Measurements from ENCODE around the gene LTBP3. TPM values are rescaled to one million over a fixed set of nuclear protein-coding genes. Genes with fewer than 3 reads are reported as not detected.

The LTBP3 gene
- total and polyA plus RNA-seq, 3 experiments from 2014 or later: 17.9 to 35.4 (median 33.2) TPM

DNA sequence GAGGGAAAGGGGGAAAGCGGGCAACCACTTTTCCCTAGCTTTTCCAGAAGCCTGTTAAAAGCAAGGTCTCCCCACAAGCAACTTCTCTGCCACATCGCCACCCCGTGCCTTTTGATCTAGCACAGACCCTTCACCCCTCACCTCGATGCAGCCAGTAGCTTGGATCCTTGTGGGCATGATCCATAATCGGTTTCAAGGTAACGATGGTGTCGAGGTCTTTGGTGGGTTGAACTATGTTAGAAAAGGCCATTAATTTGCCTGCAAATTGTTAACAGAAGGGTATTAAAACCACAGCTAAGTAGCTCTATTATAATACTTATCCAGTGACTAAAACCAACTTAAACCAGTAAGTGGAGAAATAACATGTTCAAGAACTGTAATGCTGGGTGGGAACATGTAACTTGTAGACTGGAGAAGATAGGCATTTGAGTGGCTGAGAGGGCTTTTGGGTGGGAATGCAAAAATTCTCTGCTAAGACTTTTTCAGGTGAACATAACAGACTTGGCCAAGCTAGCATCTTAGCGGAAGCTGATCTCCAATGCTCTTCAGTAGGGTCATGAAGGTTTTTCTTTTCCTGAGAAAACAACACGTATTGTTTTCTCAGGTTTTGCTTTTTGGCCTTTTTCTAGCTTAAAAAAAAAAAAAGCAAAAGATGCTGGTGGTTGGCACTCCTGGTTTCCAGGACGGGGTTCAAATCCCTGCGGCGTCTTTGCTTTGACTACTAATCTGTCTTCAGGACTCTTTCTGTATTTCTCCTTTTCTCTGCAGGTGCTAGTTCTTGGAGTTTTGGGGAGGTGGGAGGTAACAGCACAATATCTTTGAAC is 52.5 kb downstream of the LTBP3 start:
- peaks cover 49 to 54% (median 51%) of the 10 kb centered on the region in 3 donors for H3K4me1 Mint-ChIP-seq
- H3K4me3 Mint-ChIP-seq: no peak overlapping the region
- H3K4me3 ChIP-seq (ENCODE audit: low read length): peak overlapping the region; percentile 97
- H3K27ac ChIP-seq (ENCODE audit: low read depth, low read length): peak overlapping the region; percentile 95
- CTCF ChIA-PET: interaction anchor here (0.7 to 21.4 kb wide), 12 partner anchors 7 to 280 kb away, joined by 3 to 448 read pairs (median 5); partner anchors contain the start of genes MALAT1 and NEAT1
- peak overlapping the region in 7 of 8 donors; percentile 47 to 92 (median 86) for H3K27ac Mint-ChIP-seq
- no peaks in the 10 kb centered on the region for H3K27me3 ChIP-seq (ENCODE audit: insufficient read depth, low read length, poor library complexity, severe bottlenecking)
- DNase-seq: peak in 1 of 5 donors; percentile 25
- POLR2A ChIA-PET: interaction anchor here (0.6 to 17.6 kb wide), 19 partner anchors 7 to 904 kb away, joined by 3 to 1366 read pairs (median 3); partner anchors contain the start of genes FAM89B, MALAT1, NEAT1 and SCYL1
- H3K36me3 Mint-ChIP-seq: peaks cover 24 to 37% (median 36%) of the 10 kb centered on the region in 3 donors
- peaks cover 40% of the 10 kb centered on the region for H3K4me1 ChIP-seq (ENCODE audit: insufficient read depth, low read length)
- no peaks in the 10 kb centered on the region for H3K9me3 Mint-ChIP-seq
- peaks cover 59% of the 10 kb centered on the region for H3K36me3 ChIP-seq (ENCODE audit: insufficient read depth, low read length)
- H3K27me3 Mint-ChIP-seq: peaks cover 0 to 3% of the 10 kb centered on the region in 2 donors
- no peaks in the 10 kb centered on the region for H3K9me3 ChIP-seq (ENCODE audit: low read length)

DNA sequence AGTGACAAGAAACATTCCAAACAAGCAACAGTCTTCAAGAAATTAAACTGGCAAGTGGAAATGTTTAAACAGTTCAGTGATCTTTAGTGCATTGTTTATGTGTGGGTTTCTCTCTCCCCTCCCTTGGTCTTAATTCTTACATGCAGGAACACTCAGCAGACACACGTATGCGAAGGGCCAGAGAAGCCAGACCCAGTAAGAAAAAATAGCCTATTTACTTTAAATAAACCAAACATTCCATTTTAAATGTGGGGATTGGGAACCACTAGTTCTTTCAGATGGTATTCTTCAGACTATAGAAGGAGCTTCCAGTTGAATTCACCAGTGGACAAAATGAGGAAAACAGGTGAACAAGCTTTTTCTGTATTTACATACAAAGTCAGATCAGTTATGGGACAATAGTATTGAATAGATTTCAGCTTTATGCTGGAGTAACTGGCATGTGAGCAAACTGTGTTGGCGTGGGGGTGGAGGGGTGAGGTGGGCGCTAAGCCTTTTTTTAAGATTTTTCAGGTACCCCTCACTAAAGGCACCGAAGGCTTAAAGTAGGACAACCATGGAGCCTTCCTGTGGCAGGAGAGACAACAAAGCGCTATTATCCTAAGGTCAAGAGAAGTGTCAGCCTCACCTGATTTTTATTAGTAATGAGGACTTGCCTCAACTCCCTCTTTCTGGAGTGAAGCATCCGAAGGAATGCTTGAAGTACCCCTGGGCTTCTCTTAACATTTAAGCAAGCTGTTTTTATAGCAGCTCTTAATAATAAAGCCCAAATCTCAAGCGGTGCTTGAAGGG is 53.3 kb downstream of the LTBP3 start:
- POLR2A ChIA-PET: interaction anchor here (0.6 to 17.6 kb wide), 12 partner anchors 6 to 809 kb away, joined by 3 to 1366 read pairs (median 4); partner anchors contain the start of genes FAM89B, MALAT1, NEAT1 and SCYL1
- Histone ChIP-seq H3K27ac (ENCODE audit: low read depth, low read length) (peak overlapping the region; percentile 95), H3K9me3 (ENCODE audit: low read length) (no peaks in the 10 kb centered on the region), H3K36me3 (ENCODE audit: insufficient read depth, low read length) (peaks cover 67% of the 10 kb centered on the region), H3K4me1 (ENCODE audit: insufficient read depth, low read length) (peaks cover 36% of the 10 kb centered on the region), H3K4me3 (ENCODE audit: low read length) (peak overlapping the region; percentile 97), H3K27me3 (ENCODE audit: insufficient read depth, low read length, poor library complexity, severe bottlenecking) (no peaks in the 10 kb centered on the region)
- Mint-ChIP-seq H3K4me3 (no peak overlapping the region), H3K4me1 (peaks cover 47 to 50% (median 48%) of the 10 kb centered on the region in 3 donors), H3K9me3 (no peaks in the 10 kb centered on the region), H3K36me3 (peaks cover 24 to 37% (median 36%) of the 10 kb centered on the region in 3 donors), H3K27ac (peak overlapping the region in 6 of 8 donors; percentile 81 to 92 (median 86)), H3K27me3 (peaks cover 0 to 3% of the 10 kb centered on the region in 2 donors)
- CTCF ChIA-PET: interaction anchor here (1.0 to 21.4 kb wide), 7 partner anchors 7 to 125 kb away, joined by 3 to 448 read pairs (median 7); partner anchors contain the start of genes MALAT1 and NEAT1
- DNase-seq: peak in 1 of 5 donors; percentile 12

DNA sequence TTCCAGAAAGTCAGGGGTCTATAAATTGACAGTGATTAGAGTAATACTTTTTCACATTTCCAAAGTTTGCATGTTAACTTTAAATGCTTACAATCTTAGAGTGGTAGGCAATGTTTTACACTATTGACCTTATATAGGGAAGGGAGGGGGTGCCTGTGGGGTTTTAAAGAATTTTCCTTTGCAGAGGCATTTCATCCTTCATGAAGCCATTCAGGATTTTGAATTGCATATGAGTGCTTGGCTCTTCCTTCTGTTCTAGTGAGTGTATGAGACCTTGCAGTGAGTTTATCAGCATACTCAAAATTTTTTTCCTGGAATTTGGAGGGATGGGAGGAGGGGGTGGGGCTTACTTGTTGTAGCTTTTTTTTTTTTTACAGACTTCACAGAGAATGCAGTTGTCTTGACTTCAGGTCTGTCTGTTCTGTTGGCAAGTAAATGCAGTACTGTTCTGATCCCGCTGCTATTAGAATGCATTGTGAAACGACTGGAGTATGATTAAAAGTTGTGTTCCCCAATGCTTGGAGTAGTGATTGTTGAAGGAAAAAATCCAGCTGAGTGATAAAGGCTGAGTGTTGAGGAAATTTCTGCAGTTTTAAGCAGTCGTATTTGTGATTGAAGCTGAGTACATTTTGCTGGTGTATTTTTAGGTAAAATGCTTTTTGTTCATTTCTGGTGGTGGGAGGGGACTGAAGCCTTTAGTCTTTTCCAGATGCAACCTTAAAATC is 54.0 kb downstream of the LTBP3 start:
- H3K27me3 Mint-ChIP-seq: peaks cover 0 to 3% of the 10 kb centered on the region in 2 donors
- peaks cover 24 to 37% (median 36%) of the 10 kb centered on the region in 3 donors for H3K36me3 Mint-ChIP-seq
- ChIA-PET CTCF (interaction anchor here (1.0 to 21.4 kb wide), 5 partner anchors 16 to 124 kb away, joined by 3 to 448 read pairs (median 7); partner anchors contain the start of gene NEAT1), POLR2A (interaction anchor here (0.6 to 17.6 kb wide), 10 partner anchors 21 to 810 kb away, joined by 3 to 1366 read pairs (median 4); partner anchors contain the start of genes NEAT1 and SCYL1)
- H3K36me3 ChIP-seq (ENCODE audit: insufficient read depth, low read length): peaks cover 67% of the 10 kb centered on the region
- peak overlapping the region; percentile 97 for H3K4me3 ChIP-seq (ENCODE audit: low read length)
- H3K27ac ChIP-seq (ENCODE audit: low read depth, low read length): peak overlapping the region; percentile 95
- H3K27ac Mint-ChIP-seq: peak overlapping the region in 6 of 8 donors; percentile 81 to 92 (median 84)
- H3K9me3 Mint-ChIP-seq: no peaks in the 10 kb centered on the region
- peak in 2 of 5 donors; percentile 11 to 15 for DNase-seq
- H3K4me1 ChIP-seq (ENCODE audit: insufficient read depth, low read length): peaks cover 36% of the 10 kb centered on the region
- H3K4me3 Mint-ChIP-seq: no peak overlapping the region
- H3K9me3 ChIP-seq (ENCODE audit: low read length): no peaks in the 10 kb centered on the region
- no peaks in the 10 kb centered on the region for H3K27me3 ChIP-seq (ENCODE audit: insufficient read depth, low read length, poor library complexity, severe bottlenecking)
- H3K4me1 Mint-ChIP-seq: peaks cover 44 to 50% (median 44%) of the 10 kb centered on the region in 3 donors

GRCh38 chr11:65503368-65503948 is 54.7 kb downstream of the LTBP3 start:
- peaks cover 67% of the 10 kb centered on the region for H3K36me3 ChIP-seq (ENCODE audit: insufficient read depth, low read length)
- peaks cover 0 to 3% of the 10 kb centered on the region in 2 donors for H3K27me3 Mint-ChIP-seq
- CTCF ChIA-PET: interaction anchor here (1.3 to 21.4 kb wide), 2 partner anchors 73 to 83 kb away, joined by 3 to 448 read pairs; partner anchors contain the start of gene NEAT1
- H3K9me3 Mint-ChIP-seq: peaks cover 0 to 2% (median 0%) of the 10 kb centered on the region in 5 donors
- peak overlapping the region; percentile 97 for H3K4me3 ChIP-seq (ENCODE audit: low read length)
- no peaks in the 10 kb centered on the region for H3K9me3 ChIP-seq (ENCODE audit: low read length)
- peak overlapping the region; percentile 95 for H3K27ac ChIP-seq (ENCODE audit: low read depth, low read length)
- H3K4me3 Mint-ChIP-seq: no peak overlapping the region
- DNase-seq: peak in 1 of 5 donors; percentile 4
- POLR2A ChIA-PET: interaction anchor here (0.6 to 17.6 kb wide), 10 partner anchors 23 to 389 kb away, joined by 3 to 1366 read pairs (median 4); partner anchors contain the start of gene NEAT1
- peaks cover 24 to 37% (median 36%) of the 10 kb centered on the region in 3 donors for H3K36me3 Mint-ChIP-seq
- peaks cover 44 to 50% (median 48%) of the 10 kb centered on the region in 3 donors for H3K4me1 Mint-ChIP-seq
- H3K4me1 ChIP-seq (ENCODE audit: insufficient read depth, low read length): peaks cover 36% of the 10 kb centered on the region
- H3K27ac Mint-ChIP-seq: peak overlapping the region in 7 of 8 donors; percentile 51 to 92 (median 82)
- H3K27me3 ChIP-seq (ENCODE audit: insufficient read depth, low read length, poor library complexity, severe bottlenecking): no peaks in the 10 kb centered on the region

- CTCF ChIA-PET: interaction anchor here (0.6 to 21.4 kb wide), 3 partner anchors 25 to 83 kb away, joined by 3 to 448 read pairs (median 6); partner anchors contain the start of gene NEAT1
- DNase-seq: peak in 2 of 5 donors; percentile 13 to 24
- POLR2A ChIA-PET: interaction anchor here (0.6 to 17.6 kb wide), 17 partner anchors 8 to 809 kb away, joined by 3 to 1366 read pairs (median 3); partner anchors contain the start of genes DPF2, FRMD8, NEAT1 and POLA2
- Mint-ChIP-seq H3K9me3 (peaks cover 0 to 2% (median 0%) of the 10 kb centered on the region in 5 donors), H3K27ac (peak overlapping the region in 3 of 8 donors; percentile 21 to 86 (median 43)), H3K27me3 (peaks cover 0 to 3% of the 10 kb centered on the region in 2 donors), H3K4me1 (peaks cover 44 to 48% (median 45%) of the 10 kb centered on the region in 3 donors), H3K36me3 (peaks cover 24 to 37% (median 36%) of the 10 kb centered on the region in 3 donors), H3K4me3 (no peak overlapping the region)
- no peaks in the 10 kb centered on the region for H3K9me3 ChIP-seq (ENCODE audit: low read length)
- peak overlapping the region; percentile 95 for H3K27ac ChIP-seq (ENCODE audit: low read depth, low read length)
- H3K4me3 ChIP-seq (ENCODE audit: low read length): peak overlapping the region; percentile 97
- H3K36me3 ChIP-seq (ENCODE audit: insufficient read depth, low read length): peaks cover 67% of the 10 kb centered on the region
- no peaks in the 10 kb centered on the region for H3K27me3 ChIP-seq (ENCODE audit: insufficient read depth, low read length, poor library complexity, severe bottlenecking)
- peaks cover 36% of the 10 kb centered on the region for H3K4me1 ChIP-seq (ENCODE audit: insufficient read depth, low read length)
Observed at GRCh38 chr11:65502555-65503367, 55.4 kb downstream of the LTBP3 start.

- no peak overlapping the region for H3K4me3 Mint-ChIP-seq
- no peaks in the 10 kb centered on the region for H3K9me3 ChIP-seq (ENCODE audit: low read length)
- H3K4me1 ChIP-seq (ENCODE audit: insufficient read depth, low read length): peaks cover 31% of the 10 kb centered on the region
- ChIA-PET POLR2A (interaction anchor here (0.6 to 17.6 kb wide), 19 partner anchors 9 to 810 kb away, joined by 3 to 1366 read pairs (median 3); partner anchors contain the start of genes DPF2, FAU, FRMD8 and MRPL49), CTCF (interaction anchor here (1.5 to 21.4 kb wide), 2 partner anchors 24 to 82 kb away, joined by 6 to 448 read pairs; partner anchors contain the start of gene NEAT1)
- peaks cover 24 to 37% (median 36%) of the 10 kb centered on the region in 3 donors for H3K36me3 Mint-ChIP-seq
- H3K27me3 ChIP-seq (ENCODE audit: insufficient read depth, low read length, poor library complexity, severe bottlenecking): no peaks in the 10 kb centered on the region
- peak in 1 of 5 donors; percentile 9 for DNase-seq
- peak overlapping the region; percentile 95 for H3K27ac ChIP-seq (ENCODE audit: low read depth, low read length)
- H3K9me3 Mint-ChIP-seq: peaks cover 0 to 2% (median 0%) of the 10 kb centered on the region in 5 donors
- peaks cover 67% of the 10 kb centered on the region for H3K36me3 ChIP-seq (ENCODE audit: insufficient read depth, low read length)
- H3K4me3 ChIP-seq (ENCODE audit: low read length): peak overlapping the region; percentile 97
- H3K27me3 Mint-ChIP-seq: peaks cover 0 to 3% of the 10 kb centered on the region in 2 donors
- peak overlapping the region in 4 of 8 donors; percentile 21 to 96 (median 56) for H3K27ac Mint-ChIP-seq
- H3K4me1 Mint-ChIP-seq: peaks cover 40 to 43% (median 41%) of the 10 kb centered on the region in 3 donors
Observed at GRCh38 chr11:65502274-65502554, 55.9 kb downstream of the LTBP3 start.

Data from CD8-positive, alpha-beta memory T cell (primary cell).